ENCODE data around the gene NYAP2.

DNA sequence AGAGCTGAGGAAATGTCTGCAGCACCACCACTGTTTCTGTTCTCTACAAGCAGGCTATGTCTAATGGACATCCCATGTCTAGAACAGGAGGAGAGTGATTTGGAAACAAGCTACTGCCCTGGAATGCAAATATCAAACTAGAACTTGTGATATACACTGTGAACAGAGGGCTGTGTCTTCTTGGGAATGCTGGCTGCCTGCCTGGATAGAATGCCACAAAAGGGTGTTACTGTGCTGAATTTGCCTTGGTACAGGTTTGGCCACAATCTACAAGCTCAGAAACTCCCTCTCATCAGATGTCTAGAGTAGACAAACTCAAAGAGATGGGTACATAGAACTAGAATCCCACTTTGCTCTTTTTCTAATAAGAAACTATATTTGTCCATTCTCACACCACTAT lies 170.5 kb downstream of the NYAP2 start:
- TF ChIP-seq, protein P1, sequence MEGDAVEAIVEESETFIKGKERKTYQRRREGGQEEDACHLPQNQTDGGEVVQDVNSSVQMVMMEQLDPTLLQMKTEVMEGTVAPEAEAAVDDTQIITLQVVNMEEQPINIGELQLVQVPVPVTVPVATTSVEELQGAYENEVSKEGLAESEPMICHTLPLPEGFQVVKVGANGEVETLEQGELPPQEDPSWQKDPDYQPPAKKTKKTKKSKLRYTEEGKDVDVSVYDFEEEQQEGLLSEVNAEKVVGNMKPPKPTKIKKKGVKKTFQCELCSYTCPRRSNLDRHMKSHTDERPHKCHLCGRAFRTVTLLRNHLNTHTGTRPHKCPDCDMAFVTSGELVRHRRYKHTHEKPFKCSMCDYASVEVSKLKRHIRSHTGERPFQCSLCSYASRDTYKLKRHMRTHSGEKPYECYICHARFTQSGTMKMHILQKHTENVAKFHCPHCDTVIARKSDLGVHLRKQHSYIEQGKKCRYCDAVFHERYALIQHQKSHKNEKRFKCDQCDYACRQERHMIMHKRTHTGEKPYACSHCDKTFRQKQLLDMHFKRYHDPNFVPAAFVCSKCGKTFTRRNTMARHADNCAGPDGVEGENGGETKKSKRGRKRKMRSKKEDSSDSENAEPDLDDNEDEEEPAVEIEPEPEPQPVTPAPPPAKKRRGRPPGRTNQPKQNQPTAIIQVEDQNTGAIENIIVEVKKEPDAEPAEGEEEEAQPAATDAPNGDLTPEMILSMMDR (conservative IDR thresholded peaks at IDR 0.05; ENCODE audit: low read length) = no peak
- TF ChIP-seq EZH2phosphoT487 (IDR thresholded peaks at IDR 0.05; ENCODE audit: borderline replicate concordance) = no peak
